NCI-H446 treated with DMSO at 0.1 percent for 48 hours (cell line): ENCODE results near the gene STOX1.
"Not testable (repeated sequence)": the region's sequence is repeated elsewhere in the genome, so short reads cannot be mapped to it uniquely, and the experiment has no call there.

Experiments
- DNase-seq: peaks from one replicate; lab custom pipeline; 2025; lab: John Stamatoyannopoulos, UW

STOX1 gene

GRCh38 chr10:68895041-68895440 lies 67.7 kb downstream of the STOX1 start:
- no peak for DNase-seq

GRCh38 chr10:68897336-68897741 lies 70.0 kb downstream of the STOX1 start:
- DNase-seq, result peak; percentile 4

- no peak for DNase-seq
These were observed 71.9 kb downstream of the STOX1 start for GRCh38 chr10:68899186-68899745.

- DNase-seq, result no peak
These were observed 73.2 kb downstream of the STOX1 start for GRCh38 chr10:68900427-68901104.

- DNase-seq, result peak; percentile 94
These were observed 74.0 kb downstream of the STOX1 start, which contains the start of gene DDX50 for GRCh38 chr10:68901105-68901927. Gene DDX50 (plus strand): TSS chr10:68901315. CDS start chr10:68901385, 70 bp downstream.

GRCh38 chr10:68902382-68902781 lies 75.1 kb downstream of the STOX1 start:
- DNase-seq, result no peak

- DNase-seq, result no peak
These were observed 97.3 kb downstream of the STOX1 start for GRCh38 chr10:68924593-68924992.

- DNase-seq, result no peak
These were observed 98.2 kb downstream of the STOX1 start for GRCh38 chr10:68925489-68925888.

- DNase-seq, result not testable (repeated sequence)
These were observed 101.8 kb downstream of the STOX1 start for GRCh38 chr10:68929157-68929556.

GRCh38 chr10:68929888-68930287 lies 102.6 kb downstream of the STOX1 start:
- DNase-seq, result not testable (repeated sequence)

GRCh38 chr10:68932860-68933259 lies 105.5 kb downstream of the STOX1 start:
- not testable (repeated sequence) for DNase-seq

GRCh38 chr10:68934994-68935393 lies 107.7 kb downstream of the STOX1 start:
- no peak for DNase-seq

GRCh38 chr10:68938117-68938516 lies 110.8 kb downstream of the STOX1 start:
- no peak for DNase-seq

GRCh38 chr10:68938884-68939283 lies 111.6 kb downstream of the STOX1 start:
- DNase-seq, result no peak

GRCh38 chr10:68940917-68941316 lies 113.6 kb downstream of the STOX1 start:
- not testable (repeated sequence) for DNase-seq
